NCI-H510A treated with DMSO at 0.1 percent for 48 hours (cell line): ENCODE measurements around the gene ATAT1.
"Not testable (repeated sequence)": the region's sequence is repeated elsewhere in the genome, so short reads cannot be mapped to it uniquely, and the experiment has no call there.

Experiments used
- DNase-seq: peaks from one replicate; lab custom pipeline; 2025; lab: John Stamatoyannopoulos, UW

ATAT1 gene

GRCh38 chr6:30651143-30651542 lies 24.5 kb downstream of the ATAT1 start:
- no peak for DNase-seq

- DNase-seq = no peak
Observed at GRCh38 chr6:30654798-30655742, 28.4 kb downstream of the ATAT1 start.

- no peak for DNase-seq
Observed at GRCh38 chr6:30655743-30656094, 29.0 kb downstream of the ATAT1 start.

- DNase-seq = no peak
Observed at GRCh38 chr6:30656513-30656912, 29.8 kb downstream of the ATAT1 start.

- no peak for DNase-seq
Observed at GRCh38 chr6:30657454-30657853, 30.8 kb downstream of the ATAT1 start.

- not testable (repeated sequence) for DNase-seq
Observed at GRCh38 chr6:30657922-30658321, 31.2 kb downstream of the ATAT1 start.

GRCh38 chr6:30664994-30665767 lies 38.5 kb downstream of the ATAT1 start:
- no peak for DNase-seq

- DNase-seq = not testable (repeated sequence)
Observed at GRCh38 chr6:30666300-30666699, 39.6 kb downstream of the ATAT1 start.

- DNase-seq = no peak
Observed at GRCh38 chr6:30670760-30671527, 44.3 kb downstream of the ATAT1 start.

- DNase-seq = peak; percentile 97
Observed at GRCh38 chr6:30672445-30673253, 46.0 kb downstream of the ATAT1 start, which contains the start of gene DHX16. DHX16 (minus strand) TSS chr6:30673006; CDS start chr6:30672841, 165 bp downstream.

GRCh38 chr6:30676660-30677285 lies 50.1 kb downstream of the ATAT1 start:
- DNase-seq = no peak

- peak; percentile 41 for DNase-seq
Observed at GRCh38 chr6:30678964-30679726, 52.5 kb downstream of the ATAT1 start.

GRCh38 chr6:30679765-30680535 lies 53.3 kb downstream of the ATAT1 start:
- no peak for DNase-seq

- DNase-seq = no peak
Observed at GRCh38 chr6:30681766-30682142, 55.1 kb downstream of the ATAT1 start.

GRCh38 chr6:30682143-30683117 lies 55.8 kb downstream of the ATAT1 start:
- DNase-seq = no peak

GRCh38 chr6:30683183-30683979 lies 56.7 kb downstream of the ATAT1 start:
- no peak for DNase-seq

- DNase-seq = no peak
Observed at GRCh38 chr6:30683980-30684338, 57.3 kb downstream of the ATAT1 start.
